PFSK-1 (cell line): ENCODE data around the gene AOAH.

Source experiments
- FOXP2 ChIP-seq: optimal IDR thresholded peaks from 2 replicates; pipeline ENCODE3; 2011; ENCODE audit warnings: borderline replicate concordance, control low read depth, inconsistent platforms; ENCODE audit not compliant: insufficient read depth; ENCODE audit errors: extremely low read length, extremely low read depth
- POLR2AphosphoS5 ChIP-seq: IDR thresholded peaks from 2 replicates; pipeline ENCODE4 v1.6.1; 2012; ENCODE audit warnings: low read depth, mild to moderate bottlenecking, control low read depth, low read length, moderate library complexity
- SIN3A ChIP-seq: IDR thresholded peaks from 2 replicates; pipeline ENCODE4 v1.6.1; 2012; ENCODE audit warnings: mild to moderate bottlenecking, low read length, moderate library complexity, borderline replicate concordance; ENCODE audit not compliant: insufficient read depth
- TAF1 ChIP-seq: IDR thresholded peaks from 2 replicates; pipeline ENCODE4 v1.6.1; 2012; ENCODE audit warnings: low read length, control low read depth, borderline replicate concordance; ENCODE audit not compliant: insufficient read depth
- TF ChIP-seq, protein P1 (sequence below), 2 experiments: IDR thresholded peaks; 2 replicates each; pipeline versions ENCODE4 v1.6.1 to v1.8.0; 2011 to 2012; ENCODE audit warnings: low read depth in 2 of 2, low read length in 2 of 2, control low read depth in 1 of 2, inconsistent platforms in 1 of 2, mild to moderate bottlenecking in 1 of 2, moderate library complexity in 1 of 2; ENCODE audit not compliant: insufficient read depth in 1 of 2

The AOAH gene

DNA sequence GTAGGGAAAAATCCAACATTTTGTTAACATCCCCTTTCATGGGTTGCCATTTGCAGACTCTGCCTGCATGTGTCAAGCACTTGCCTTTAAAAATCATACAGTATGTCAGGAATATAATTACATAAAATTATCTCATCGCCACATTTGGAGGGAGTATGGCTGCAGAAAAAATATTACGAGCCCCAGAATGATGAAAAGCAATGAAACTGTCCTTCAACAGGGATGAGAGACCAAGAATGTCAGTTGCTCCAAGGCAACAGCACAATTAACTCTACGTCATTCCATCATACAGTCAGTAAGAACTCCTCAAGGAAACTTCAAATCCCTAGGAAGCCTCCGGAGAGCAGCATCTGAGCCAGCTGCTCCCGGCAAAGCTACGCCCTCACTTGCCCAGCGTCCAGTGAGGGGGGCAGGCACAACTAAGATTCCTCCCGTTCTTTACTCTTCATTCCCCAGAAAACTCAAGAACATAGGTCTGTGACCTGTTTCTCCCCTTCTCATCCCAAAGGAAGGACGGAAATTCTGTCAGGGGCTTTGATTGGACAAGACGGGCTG is 201.8 kb downstream of the AOAH start:
- no peak for TF ChIP-seq TAF1
- TF ChIP-seq POLR2AphosphoS5, result no peak
- TF ChIP-seq, protein P1, sequence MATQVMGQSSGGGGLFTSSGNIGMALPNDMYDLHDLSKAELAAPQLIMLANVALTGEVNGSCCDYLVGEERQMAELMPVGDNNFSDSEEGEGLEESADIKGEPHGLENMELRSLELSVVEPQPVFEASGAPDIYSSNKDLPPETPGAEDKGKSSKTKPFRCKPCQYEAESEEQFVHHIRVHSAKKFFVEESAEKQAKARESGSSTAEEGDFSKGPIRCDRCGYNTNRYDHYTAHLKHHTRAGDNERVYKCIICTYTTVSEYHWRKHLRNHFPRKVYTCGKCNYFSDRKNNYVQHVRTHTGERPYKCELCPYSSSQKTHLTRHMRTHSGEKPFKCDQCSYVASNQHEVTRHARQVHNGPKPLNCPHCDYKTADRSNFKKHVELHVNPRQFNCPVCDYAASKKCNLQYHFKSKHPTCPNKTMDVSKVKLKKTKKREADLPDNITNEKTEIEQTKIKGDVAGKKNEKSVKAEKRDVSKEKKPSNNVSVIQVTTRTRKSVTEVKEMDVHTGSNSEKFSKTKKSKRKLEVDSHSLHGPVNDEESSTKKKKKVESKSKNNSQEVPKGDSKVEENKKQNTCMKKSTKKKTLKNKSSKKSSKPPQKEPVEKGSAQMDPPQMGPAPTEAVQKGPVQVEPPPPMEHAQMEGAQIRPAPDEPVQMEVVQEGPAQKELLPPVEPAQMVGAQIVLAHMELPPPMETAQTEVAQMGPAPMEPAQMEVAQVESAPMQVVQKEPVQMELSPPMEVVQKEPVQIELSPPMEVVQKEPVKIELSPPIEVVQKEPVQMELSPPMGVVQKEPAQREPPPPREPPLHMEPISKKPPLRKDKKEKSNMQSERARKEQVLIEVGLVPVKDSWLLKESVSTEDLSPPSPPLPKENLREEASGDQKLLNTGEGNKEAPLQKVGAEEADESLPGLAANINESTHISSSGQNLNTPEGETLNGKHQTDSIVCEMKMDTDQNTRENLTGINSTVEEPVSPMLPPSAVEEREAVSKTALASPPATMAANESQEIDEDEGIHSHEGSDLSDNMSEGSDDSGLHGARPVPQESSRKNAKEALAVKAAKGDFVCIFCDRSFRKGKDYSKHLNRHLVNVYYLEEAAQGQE (IDR thresholded peaks at IDR 0.05; ENCODE audit: insufficient read depth in 1 of 2, low read depth in 2 of 2, low read length in 2 of 2), result no peak
- no peak for TF ChIP-seq SIN3A
- TF ChIP-seq FOXP2, result no peak

DNA sequence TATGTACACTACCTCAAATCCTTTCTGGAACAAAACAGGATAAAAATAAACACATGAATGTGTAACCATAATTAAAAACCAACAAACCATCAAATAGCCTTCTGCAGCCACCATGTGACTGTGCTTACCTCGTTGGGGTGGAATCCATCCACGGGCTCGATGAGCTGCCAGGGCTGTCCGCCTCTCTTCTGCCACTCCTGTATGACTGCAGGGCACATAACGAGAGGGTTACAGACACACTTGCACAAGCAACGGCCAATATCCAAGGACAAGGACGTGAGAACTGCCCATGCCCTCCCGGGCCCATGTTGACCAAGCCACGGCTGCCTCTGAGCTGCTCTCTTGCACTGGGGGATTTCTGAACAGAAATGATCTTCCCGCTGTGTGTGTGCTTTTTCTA is 202.4 kb downstream of the AOAH start:
- no peak for TF ChIP-seq FOXP2
- no peak for TF ChIP-seq SIN3A
- TF ChIP-seq TAF1, result no peak
- TF ChIP-seq, protein P1 (IDR thresholded peaks at IDR 0.05; ENCODE audit: insufficient read depth in 1 of 2, low read depth in 2 of 2, low read length in 2 of 2), result no peak
- TF ChIP-seq POLR2AphosphoS5, result no peak

DNA sequence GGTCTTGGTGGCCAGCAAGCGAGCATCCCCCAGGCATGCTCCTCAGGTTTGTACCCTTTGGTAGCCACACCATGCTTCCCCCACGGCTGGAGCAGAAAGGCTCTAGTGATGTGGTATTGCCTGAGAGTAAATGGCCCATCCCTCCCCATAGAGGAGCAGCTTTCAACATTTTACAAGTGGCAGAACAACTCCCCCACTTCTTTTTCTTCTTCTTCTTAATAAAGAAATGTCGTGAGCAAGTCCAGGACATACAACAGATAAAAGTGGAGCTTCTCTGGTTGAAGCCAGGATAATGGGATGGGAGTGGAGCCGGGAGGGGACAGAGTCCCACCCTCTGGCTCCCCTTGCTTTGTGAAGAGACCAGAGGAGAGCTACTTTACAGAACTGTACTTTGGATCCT is 203.2 kb downstream of the AOAH start:
- TF ChIP-seq TAF1, result no peak
- no peak for TF ChIP-seq POLR2AphosphoS5
- TF ChIP-seq, protein P1 (IDR thresholded peaks at IDR 0.05; ENCODE audit: insufficient read depth in 1 of 2, low read depth in 2 of 2, low read length in 2 of 2), result no peak
- no peak for TF ChIP-seq SIN3A
- TF ChIP-seq FOXP2, result no peak

DNA sequence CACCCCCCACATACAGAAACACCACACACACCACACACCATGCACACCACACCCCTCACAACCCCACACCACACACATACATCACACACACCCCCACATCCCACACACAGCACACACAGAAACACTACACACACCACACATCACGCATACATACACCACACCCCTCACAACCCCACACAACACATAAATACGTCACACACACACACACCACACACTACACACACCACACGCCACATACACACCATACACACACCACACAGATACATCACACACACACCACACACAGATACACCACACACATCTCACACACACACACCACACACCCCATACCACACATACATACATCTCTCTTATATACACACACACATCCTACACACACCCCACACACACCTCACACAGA is 208.4 kb downstream of the AOAH start:
- TF ChIP-seq TAF1 (no peak), POLR2AphosphoS5 (no peak), FOXP2 (no peak), SIN3A (no peak)
- TF ChIP-seq, protein P1 (IDR thresholded peaks at IDR 0.05; ENCODE audit: insufficient read depth in 1 of 2, low read depth in 2 of 2, low read length in 2 of 2), result no peak
